ENCODE data around the gene LAX1.
"Not testable (repeated sequence)": the region's sequence is repeated elsewhere in the genome, so short reads cannot be mapped to it uniquely, and the experiment has no call there.

The LAX1 gene
- total RNA-seq, result 47.0 to 72.8 reads per million in 2 experiments

GRCh38 chr1:203765029-203765837 is at the start of gene LAX1:
TSS of gene LAX1 (plus strand) at chr1:203765183. CDS start at chr1:203765566, 383 bp downstream.
- peak; percentile 68 for DNase-seq (ENCODE audit: low read depth)

- DNase-seq (ENCODE audit: low read depth), result no peak
Measured at GRCh38 chr1:203717120-203717519, 47.9 kb upstream of the LAX1 start.

GRCh38 chr1:203720242-203720641 is 44.7 kb upstream of the LAX1 start:
- no peak for DNase-seq (ENCODE audit: low read depth)

GRCh38 chr1:203722909-203723308 is 42.1 kb upstream of the LAX1 start:
- no peak for DNase-seq (ENCODE audit: low read depth)

- no peak for DNase-seq (ENCODE audit: low read depth)
Measured at GRCh38 chr1:203726417-203726867, 38.5 kb upstream of the LAX1 start.

- DNase-seq (ENCODE audit: low read depth), result no peak
Measured at GRCh38 chr1:203733009-203733863, 31.7 kb upstream of the LAX1 start.

GRCh38 chr1:203742436-203742835 is 22.5 kb upstream of the LAX1 start:
- no peak for DNase-seq (ENCODE audit: low read depth)

- DNase-seq (ENCODE audit: low read depth), result no peak
Measured at GRCh38 chr1:203743091-203743571, 21.9 kb upstream of the LAX1 start.

GRCh38 chr1:203744075-203744972 is 20.7 kb upstream of the LAX1 start:
- peak; percentile 11 for DNase-seq (ENCODE audit: low read depth)

- DNase-seq (ENCODE audit: low read depth), result no peak
Measured at GRCh38 chr1:203746281-203746680, 18.7 kb upstream of the LAX1 start.

- no peak for DNase-seq (ENCODE audit: low read depth)
Measured at GRCh38 chr1:203751051-203751450, 13.9 kb upstream of the LAX1 start.

GRCh38 chr1:203751618-203752361 is 13.2 kb upstream of the LAX1 start:
- not testable (repeated sequence) for DNase-seq (ENCODE audit: low read depth)

GRCh38 chr1:203754455-203754864 is 10.5 kb upstream of the LAX1 start:
- DNase-seq (ENCODE audit: low read depth), result no peak

- no peak for DNase-seq (ENCODE audit: low read depth)
Measured at GRCh38 chr1:203756036-203756435, 8.9 kb upstream of the LAX1 start.

GRCh38 chr1:203758749-203759148 is 6.2 kb upstream of the LAX1 start:
- DNase-seq (ENCODE audit: low read depth), result not testable (repeated sequence)

- no peak for DNase-seq (ENCODE audit: low read depth)
Measured at GRCh38 chr1:203760506-203760905, 4.5 kb upstream of the LAX1 start.

GRCh38 chr1:203761958-203762357 is 3.0 kb upstream of the LAX1 start:
- not testable (repeated sequence) for DNase-seq (ENCODE audit: low read depth)

- no peak for DNase-seq (ENCODE audit: low read depth)
Measured at GRCh38 chr1:203763505-203763904, 1.5 kb upstream of the LAX1 start.

GRCh38 chr1:203764105-203765028 is 616 bp upstream of the LAX1 start:
- DNase-seq (ENCODE audit: low read depth), result no peak

- no peak for DNase-seq (ENCODE audit: low read depth)
Measured at GRCh38 chr1:203768256-203768655, 3.3 kb downstream of the LAX1 start.
